Transverse colon (tissue), 4 donors: ENCODE data around the gene PTPRN2.

Experiments used
- CTCF ChIP-seq, 5 experiments: fragments of 200-600 bp in 3 of 5; fragments of 450-650 bp in 2 of 5; sonication (generic) in 3 of 5; IDR thresholded peaks; 1 replicate in 2 of 5; 2 replicates in 3 of 5; pipeline ENCODE4 v1.5.1; 2016 to 2017; ENCODE audit warnings: antibody characterized with exemption in 5 of 5, inconsistent platforms in 3 of 5, mild to moderate bottlenecking in 2 of 5, moderate library complexity in 1 of 5
- EP300 ChIP-seq: sonication (generic); formaldehyde crosslinking; IDR thresholded peaks from one replicate; pipeline ENCODE4 v1.6.1; 2017; ENCODE audit warnings: antibody characterized with exemption, low read depth
- POLR2A ChIP-seq: fragments of 450-650 bp; IDR thresholded peaks from one replicate; pipeline ENCODE4 v1.6.1; 2016; ENCODE audit warnings: antibody characterized with exemption, mild to moderate bottlenecking, moderate library complexity
- POLR2AphosphoS5 ChIP-seq, 3 donors: sonication (generic); formaldehyde crosslinking; IDR thresholded peaks; one replicate each; pipeline ENCODE4 v1.6.1; 2016; ENCODE audit warnings: antibody characterized with exemption in 3 of 3

- TF ChIP-seq EP300 (no peak), CTCF (IDR thresholded peaks at IDR 0.05) (no peak), POLR2A (no peak), POLR2AphosphoS5 (IDR thresholded peaks at IDR 0.05) (no peak)
Observed at GRCh38 chr7:158275711-158276413, 311.8 kb downstream of the PTPRN2 start.
